Measurements from ENCODE around the gene CHCHD6.

The CHCHD6 gene

GRCh38 chr3:126663750-126664149, 40.3 kb upstream of the CHCHD6 start:
- TF ChIP-seq FOXP2 (optimal IDR thresholded peaks at IDR 0.05; ENCODE audit: borderline replicate concordance, extremely low read depth, extremely low read length, insufficient read depth) (no peak), TAF1 (IDR thresholded peaks at IDR 0.05; ENCODE audit: borderline replicate concordance, insufficient read depth, low read length) (no peak), POLR2AphosphoS5 (IDR thresholded peaks at IDR 0.05; ENCODE audit: low read depth, low read length) (no peak), SIN3A (IDR thresholded peaks at IDR 0.05; ENCODE audit: borderline replicate concordance, insufficient read depth, low read length) (no peak)
- TF ChIP-seq, protein P1, sequence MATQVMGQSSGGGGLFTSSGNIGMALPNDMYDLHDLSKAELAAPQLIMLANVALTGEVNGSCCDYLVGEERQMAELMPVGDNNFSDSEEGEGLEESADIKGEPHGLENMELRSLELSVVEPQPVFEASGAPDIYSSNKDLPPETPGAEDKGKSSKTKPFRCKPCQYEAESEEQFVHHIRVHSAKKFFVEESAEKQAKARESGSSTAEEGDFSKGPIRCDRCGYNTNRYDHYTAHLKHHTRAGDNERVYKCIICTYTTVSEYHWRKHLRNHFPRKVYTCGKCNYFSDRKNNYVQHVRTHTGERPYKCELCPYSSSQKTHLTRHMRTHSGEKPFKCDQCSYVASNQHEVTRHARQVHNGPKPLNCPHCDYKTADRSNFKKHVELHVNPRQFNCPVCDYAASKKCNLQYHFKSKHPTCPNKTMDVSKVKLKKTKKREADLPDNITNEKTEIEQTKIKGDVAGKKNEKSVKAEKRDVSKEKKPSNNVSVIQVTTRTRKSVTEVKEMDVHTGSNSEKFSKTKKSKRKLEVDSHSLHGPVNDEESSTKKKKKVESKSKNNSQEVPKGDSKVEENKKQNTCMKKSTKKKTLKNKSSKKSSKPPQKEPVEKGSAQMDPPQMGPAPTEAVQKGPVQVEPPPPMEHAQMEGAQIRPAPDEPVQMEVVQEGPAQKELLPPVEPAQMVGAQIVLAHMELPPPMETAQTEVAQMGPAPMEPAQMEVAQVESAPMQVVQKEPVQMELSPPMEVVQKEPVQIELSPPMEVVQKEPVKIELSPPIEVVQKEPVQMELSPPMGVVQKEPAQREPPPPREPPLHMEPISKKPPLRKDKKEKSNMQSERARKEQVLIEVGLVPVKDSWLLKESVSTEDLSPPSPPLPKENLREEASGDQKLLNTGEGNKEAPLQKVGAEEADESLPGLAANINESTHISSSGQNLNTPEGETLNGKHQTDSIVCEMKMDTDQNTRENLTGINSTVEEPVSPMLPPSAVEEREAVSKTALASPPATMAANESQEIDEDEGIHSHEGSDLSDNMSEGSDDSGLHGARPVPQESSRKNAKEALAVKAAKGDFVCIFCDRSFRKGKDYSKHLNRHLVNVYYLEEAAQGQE (IDR thresholded peaks at IDR 0.05; ENCODE audit: insufficient read depth in 1 of 2, low read depth in 2 of 2, low read length in 2 of 2), result no peak

DNA sequence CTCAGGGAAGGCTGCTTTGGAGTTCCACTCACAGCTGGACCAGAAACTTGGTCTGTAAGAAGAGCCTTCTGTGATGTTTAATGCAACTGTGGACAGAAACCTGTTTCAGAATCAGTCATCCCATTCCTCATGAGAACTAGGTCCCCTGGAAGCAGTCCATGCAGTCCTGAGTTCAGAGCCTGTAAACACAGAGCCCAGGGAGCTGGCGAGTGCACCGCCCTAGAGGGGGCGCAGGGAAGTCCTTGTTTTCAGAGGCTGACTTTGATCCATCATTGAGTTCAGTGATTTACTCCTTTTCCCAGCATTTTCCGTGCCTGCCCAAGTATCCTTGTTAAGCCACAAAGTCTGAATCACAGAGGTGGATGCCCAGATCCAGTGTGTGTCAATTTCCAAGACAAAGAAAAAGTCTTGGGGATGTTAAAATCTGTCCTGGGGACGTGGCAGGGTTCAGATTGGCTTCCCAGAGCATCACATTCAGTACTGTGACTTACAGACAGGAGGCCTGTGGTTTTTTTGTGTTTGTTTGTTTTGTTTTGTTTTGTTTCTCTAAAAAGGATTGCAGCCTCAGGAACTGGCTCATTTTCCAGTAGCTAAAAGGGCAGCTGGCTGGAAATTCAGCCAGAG, 39.3 kb upstream of the CHCHD6 start:
- TF ChIP-seq TAF1 (IDR thresholded peaks at IDR 0.05; ENCODE audit: borderline replicate concordance, insufficient read depth, low read length) (no peak), POLR2AphosphoS5 (IDR thresholded peaks at IDR 0.05; ENCODE audit: low read depth, low read length) (no peak), SIN3A (IDR thresholded peaks at IDR 0.05; ENCODE audit: borderline replicate concordance, insufficient read depth, low read length) (no peak), FOXP2 (optimal IDR thresholded peaks at IDR 0.05; ENCODE audit: borderline replicate concordance, extremely low read depth, extremely low read length, insufficient read depth) (no peak)
- TF ChIP-seq, protein P1 (IDR thresholded peaks at IDR 0.05; ENCODE audit: insufficient read depth in 1 of 2, low read depth in 2 of 2, low read length in 2 of 2), result no peak

GRCh38 chr3:126665221-126665936, 38.7 kb upstream of the CHCHD6 start:
- no peak for TF ChIP-seq SIN3A (IDR thresholded peaks at IDR 0.05; ENCODE audit: borderline replicate concordance, insufficient read depth, low read length)
- TF ChIP-seq FOXP2 (optimal IDR thresholded peaks at IDR 0.05; ENCODE audit: borderline replicate concordance, extremely low read depth, extremely low read length, insufficient read depth), result no peak
- no peak for TF ChIP-seq TAF1 (IDR thresholded peaks at IDR 0.05; ENCODE audit: borderline replicate concordance, insufficient read depth, low read length)
- TF ChIP-seq, protein P1 (IDR thresholded peaks at IDR 0.05; ENCODE audit: insufficient read depth in 1 of 2, low read depth in 2 of 2, low read length in 2 of 2), result no peak
- no peak for TF ChIP-seq POLR2AphosphoS5 (IDR thresholded peaks at IDR 0.05; ENCODE audit: low read depth, low read length)

- TF ChIP-seq, protein P1 (IDR thresholded peaks at IDR 0.05; ENCODE audit: insufficient read depth in 1 of 2, low read depth in 2 of 2, low read length in 2 of 2), result no peak
- no peak for TF ChIP-seq SIN3A (IDR thresholded peaks at IDR 0.05; ENCODE audit: borderline replicate concordance, insufficient read depth, low read length)
- no peak for TF ChIP-seq TAF1 (IDR thresholded peaks at IDR 0.05; ENCODE audit: borderline replicate concordance, insufficient read depth, low read length)
- no peak for TF ChIP-seq POLR2AphosphoS5 (IDR thresholded peaks at IDR 0.05; ENCODE audit: low read depth, low read length)
- no peak for TF ChIP-seq FOXP2 (optimal IDR thresholded peaks at IDR 0.05; ENCODE audit: borderline replicate concordance, extremely low read depth, extremely low read length, insufficient read depth)
Observed at GRCh38 chr3:126665959-126666657, 37.9 kb upstream of the CHCHD6 start.
